Keratinocyte (primary cell): Measurements from ENCODE around the gene FABP1.

Experiments
- CTCF ChIP-seq, 3 experiments: IDR thresholded peaks in 1 of 3; conservative IDR thresholded peaks in 1 of 3; optimal IDR thresholded peaks in 1 of 3; 2 replicates in 2 of 3; 3 replicates in 1 of 3; pipeline versions ENCODE3 to v1.5.1; 2011; ENCODE audit warnings: low read length in 3 of 3, mild to moderate bottlenecking in 3 of 3, moderate library complexity in 2 of 3, control low read depth in 1 of 3, inconsistent platforms in 1 of 3; ENCODE audit not compliant: insufficient read depth in 2 of 3; ENCODE audit errors: extremely low read depth in 1 of 3
- EZH2 ChIP-seq: IDR thresholded peaks from one replicate; pipeline ENCODE4 v1.6.1; 2012; ENCODE audit warnings: inconsistent platforms, mild to moderate bottlenecking, low read length, moderate library complexity

GRCh38 chr2:88077080-88077479 is 50.8 kb downstream of the FABP1 start:
- TF ChIP-seq CTCF (optimal IDR thresholded peaks at IDR 0.05 in 1 of 3, IDR thresholded peaks at IDR 0.05 in 1 of 3, conservative IDR thresholded peaks at IDR 0.05 in 1 of 3; ENCODE audit: extremely low read depth in 1 of 3, insufficient read depth in 2 of 3, low read length in 3 of 3) (no peak), EZH2 (no peak)
